GM12892 (cell line): ENCODE measurements around the gene AHNAK2.

Source experiments
- DNase-seq: peaks from one replicate; pipeline ENCODE4 v3.0.0; 2011; ENCODE audit not compliant: insufficient read length
- FAIRE-seq: peaks from 2 replicates; lab custom pipeline; 2011; peaks lifted over from hg19 to GRCh38; lab: Jason Lieb, UNC
- POLR2A ChIP-seq: IDR thresholded peaks from 2 replicates; pipeline ENCODE4 v1.6.1; 2011; ENCODE audit warnings: low read depth, low read length, control low read depth
- POLR2AphosphoS5 ChIP-seq: IDR thresholded peaks from 2 replicates; pipeline ENCODE4 v1.6.1; 2011; ENCODE audit warnings: low read depth, low read length, control low read depth
- TAF1 ChIP-seq: IDR thresholded peaks from 2 replicates; pipeline ENCODE4 v1.6.1; 2011; ENCODE audit warnings: low read depth, mild to moderate bottlenecking, control low read depth, low read length, borderline replicate concordance

Gene AHNAK2

DNA sequence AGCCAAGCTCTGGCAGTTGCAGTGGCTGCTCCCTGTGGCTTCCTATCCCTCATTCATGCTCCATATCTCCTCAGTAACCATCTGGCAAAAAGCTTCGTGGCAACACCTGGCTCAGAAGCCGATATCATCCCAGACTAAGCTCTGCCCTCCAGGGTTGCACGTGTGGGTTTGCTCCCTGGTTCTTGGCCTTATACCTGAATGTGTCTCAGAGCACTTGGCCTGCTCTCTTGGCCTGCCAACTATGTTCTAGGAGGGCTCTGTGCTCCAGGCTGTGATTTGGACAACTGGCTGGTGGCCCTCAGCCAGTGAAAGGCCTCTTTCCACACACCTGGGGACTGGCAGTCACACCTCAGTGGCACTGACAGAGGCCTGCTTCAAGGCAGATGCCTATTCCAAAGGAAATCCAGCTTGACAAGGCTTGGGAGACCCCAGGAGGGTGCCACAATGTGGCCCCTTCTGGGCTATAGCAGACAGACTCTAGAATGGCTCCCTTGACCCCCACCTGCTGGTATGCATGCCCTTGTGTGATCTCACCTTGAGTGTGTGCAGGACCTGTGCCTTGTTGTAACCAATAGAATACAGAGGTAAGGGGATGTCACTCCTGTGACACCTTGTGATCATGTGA, 43.0 kb downstream of the AHNAK2 start:
- TF ChIP-seq TAF1 = no peak
- TF ChIP-seq POLR2AphosphoS5 = no peak
- no peak for FAIRE-seq

GRCh38 chr14:104933746-104934733, 44.1 kb downstream of the AHNAK2 start:
- no peak for TF ChIP-seq POLR2A
- DNase-seq (no peak), FAIRE-seq (no peak)

More for the DNA sequence above, 43.0 kb downstream of the AHNAK2 start:
- DNase-seq = no peak

GRCh38 chr14:104932676-104933631, 45.2 kb downstream of the AHNAK2 start:
- no peak for TF ChIP-seq TAF1
- no peak for TF ChIP-seq POLR2A
- TF ChIP-seq POLR2AphosphoS5 = no peak
- FAIRE-seq = peak; percentile 84
- peak; percentile 92 for DNase-seq

DNA sequence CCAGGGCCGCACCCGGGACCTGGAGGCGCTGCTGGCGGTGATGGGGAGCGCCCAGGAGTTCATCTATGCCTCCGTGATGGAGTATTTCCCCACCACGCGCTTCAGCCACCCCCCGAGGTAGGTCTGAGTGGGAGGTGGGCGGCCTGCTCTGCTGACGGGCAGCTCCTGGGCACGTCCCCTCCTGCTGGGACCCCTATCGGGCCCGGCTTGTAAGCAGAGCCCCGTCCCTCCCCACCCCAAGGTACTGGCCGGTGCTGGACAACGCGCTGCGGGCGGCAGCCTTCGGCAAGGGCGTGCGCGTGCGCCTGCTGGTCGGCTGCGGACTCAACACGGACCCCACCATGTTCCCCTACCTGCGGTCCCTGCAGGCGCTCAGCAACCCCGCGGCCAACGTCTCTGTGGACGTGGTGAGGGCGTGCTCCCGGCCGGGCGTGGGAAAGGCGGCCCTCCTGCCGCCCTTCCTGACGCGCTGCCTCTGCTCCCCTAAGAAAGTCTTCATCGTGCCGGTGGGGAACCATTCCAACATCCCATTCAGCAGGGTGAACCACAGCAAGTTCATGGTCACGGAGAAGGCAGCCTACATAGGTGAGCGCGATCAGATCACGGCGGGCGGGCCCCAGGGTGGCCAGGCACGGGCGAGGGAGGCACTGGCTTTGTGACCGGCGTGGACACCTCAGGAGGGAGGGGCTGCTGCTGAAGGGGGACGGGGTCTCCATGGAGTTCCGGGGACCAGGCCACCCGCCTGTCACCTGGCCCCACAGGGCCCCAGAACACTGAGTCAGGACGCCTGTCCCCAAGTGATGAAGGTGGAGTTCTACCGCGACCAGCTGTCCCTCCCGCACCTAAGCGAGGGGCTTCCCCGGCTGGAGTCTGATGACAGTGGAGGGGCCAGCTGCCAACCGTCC, 46.2 kb downstream of the AHNAK2 start:
- TF ChIP-seq TAF1 (no peak), POLR2AphosphoS5 (no peak), POLR2A (no peak)
- DNase-seq (no peak), FAIRE-seq (no peak)

GRCh38 chr14:104931304-104931770, 46.8 kb downstream of the AHNAK2 start:
- no peak for FAIRE-seq
- TF ChIP-seq POLR2A (no peak), POLR2AphosphoS5 (no peak), TAF1 (no peak)

GRCh38 chr14:104930526-104931303, 47.5 kb downstream of the AHNAK2 start:
- DNase-seq = no peak
- TF ChIP-seq TAF1 = no peak
- no peak for TF ChIP-seq POLR2AphosphoS5
- TF ChIP-seq POLR2A = no peak
- FAIRE-seq = no peak

More at GRCh38 chr14:104931304-104931770, 46.8 kb downstream of the AHNAK2 start:
- no peak for DNase-seq

- FAIRE-seq = no peak
- DNase-seq = no peak
- TF ChIP-seq TAF1 = no peak
- TF ChIP-seq POLR2AphosphoS5 = no peak
- TF ChIP-seq POLR2A = no peak
These were observed 48.6 kb downstream of the AHNAK2 start for GRCh38 chr14:104929268-104930230.

DNA sequence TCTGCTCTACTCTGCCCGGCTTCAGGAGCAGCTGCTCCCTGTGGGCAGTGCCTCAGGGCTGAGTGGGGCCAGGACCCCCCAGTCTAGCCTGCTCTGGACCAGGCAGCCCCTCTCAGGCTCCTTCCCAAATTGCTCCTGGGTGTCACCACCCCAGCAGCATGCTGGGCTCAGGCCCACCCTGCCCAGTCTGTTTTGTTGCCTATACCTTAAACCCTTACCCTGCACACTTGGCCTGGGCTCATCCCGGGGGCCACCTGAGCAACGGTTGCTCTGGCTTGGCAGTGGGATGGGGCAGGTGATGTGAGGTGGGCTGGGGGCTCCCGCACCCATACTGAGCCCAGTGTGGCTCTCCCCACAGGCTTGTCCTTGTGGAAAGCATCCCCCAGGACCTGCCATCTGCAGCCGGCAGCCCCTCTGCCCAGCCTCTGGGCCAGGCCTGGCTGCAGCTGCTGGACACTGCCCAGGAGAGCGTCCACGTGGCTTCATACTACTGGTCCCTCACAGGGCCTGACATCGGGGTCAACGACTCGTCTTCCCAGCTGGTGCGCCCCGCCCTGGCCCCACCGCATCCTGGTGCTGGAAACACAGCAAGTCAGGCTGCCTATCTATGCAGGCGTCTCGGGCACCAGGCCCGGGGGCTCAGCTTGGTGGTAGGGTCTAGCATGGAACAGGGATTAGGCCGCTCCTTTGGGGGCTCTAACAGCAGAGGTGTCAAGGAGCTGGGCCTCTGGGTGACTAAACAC, 49.6 kb downstream of the AHNAK2 start:
- FAIRE-seq = no peak
- TF ChIP-seq POLR2AphosphoS5 = no peak
- DNase-seq = no peak
